GM21528 (cell line): ENCODE data around the gene KCTD20.
"Not testable (repeated sequence)": the region's sequence is repeated elsewhere in the genome, so short reads cannot be mapped to it uniquely, and the experiment has no call there.

Experiments used
- ATAC-seq: cut with Tn5 transposase; IDR thresholded peaks from one replicate; pipeline ENCODE4 v1.9.1; 2021; ENCODE audit warnings: mild to moderate bottlenecking, moderate library complexity; ENCODE audit not compliant: unreplicated experiment, low FRiP score

Gene KCTD20

GRCh38 chr6:36443471-36444428 lies 950 bp downstream of the KCTD20 start:
- ATAC-seq, result no peak

GRCh38 chr6:36444470-36444869 lies 1.7 kb downstream of the KCTD20 start:
- ATAC-seq, result no peak

- ATAC-seq, result no peak
Measured at GRCh38 chr6:36445621-36446020, 2.8 kb downstream of the KCTD20 start.

GRCh38 chr6:36449173-36449572 lies 6.4 kb downstream of the KCTD20 start:
- not testable (repeated sequence) for ATAC-seq

- ATAC-seq, result not testable (repeated sequence)
Measured at GRCh38 chr6:36452897-36453296, 10.1 kb downstream of the KCTD20 start.

- ATAC-seq, result no peak
Measured at GRCh38 chr6:36455486-36456027, 12.8 kb downstream of the KCTD20 start.

GRCh38 chr6:36459501-36459900 lies 16.7 kb downstream of the KCTD20 start:
- no peak for ATAC-seq

- ATAC-seq, result no peak
Measured at GRCh38 chr6:36460916-36461315, 18.1 kb downstream of the KCTD20 start.

GRCh38 chr6:36461646-36462045 lies 18.8 kb downstream of the KCTD20 start:
- no peak for ATAC-seq

GRCh38 chr6:36463676-36464075 lies 20.9 kb downstream of the KCTD20 start:
- no peak for ATAC-seq

GRCh38 chr6:36464233-36464632 lies 21.4 kb downstream of the KCTD20 start:
- no peak for ATAC-seq

- no peak for ATAC-seq
Measured at GRCh38 chr6:36467625-36468024, 24.8 kb downstream of the KCTD20 start.

GRCh38 chr6:36469148-36469661 lies 26.4 kb downstream of the KCTD20 start:
- ATAC-seq, result no peak

- no peak for ATAC-seq
Measured at GRCh38 chr6:36469946-36470345, 27.1 kb downstream of the KCTD20 start.

- no peak for ATAC-seq
Measured at GRCh38 chr6:36478051-36478526, 35.3 kb downstream of the KCTD20 start.

- no peak for ATAC-seq
Measured at GRCh38 chr6:36479256-36479655, 36.5 kb downstream of the KCTD20 start.

GRCh38 chr6:36483326-36483725 lies 40.5 kb downstream of the KCTD20 start:
- not testable (repeated sequence) for ATAC-seq

- no peak for ATAC-seq
Measured at GRCh38 chr6:36484736-36485135, 41.9 kb downstream of the KCTD20 start.

- ATAC-seq, result no peak
Measured at GRCh38 chr6:36487698-36488097, 44.9 kb downstream of the KCTD20 start.

GRCh38 chr6:36488221-36488620 lies 45.4 kb downstream of the KCTD20 start:
- ATAC-seq, result no peak

GRCh38 chr6:36489426-36489825 lies 46.6 kb downstream of the KCTD20 start:
- no peak for ATAC-seq
